CD4-positive, alpha-beta T cell treated with Interferon gamma for 1 hour (primary cell): ENCODE data around the gene PROM2.

Experiments
- DNase-seq: peaks from one replicate; pipeline ENCODE4 v3.0.0-alpha.2; 2020

PROM2 gene

DNA sequence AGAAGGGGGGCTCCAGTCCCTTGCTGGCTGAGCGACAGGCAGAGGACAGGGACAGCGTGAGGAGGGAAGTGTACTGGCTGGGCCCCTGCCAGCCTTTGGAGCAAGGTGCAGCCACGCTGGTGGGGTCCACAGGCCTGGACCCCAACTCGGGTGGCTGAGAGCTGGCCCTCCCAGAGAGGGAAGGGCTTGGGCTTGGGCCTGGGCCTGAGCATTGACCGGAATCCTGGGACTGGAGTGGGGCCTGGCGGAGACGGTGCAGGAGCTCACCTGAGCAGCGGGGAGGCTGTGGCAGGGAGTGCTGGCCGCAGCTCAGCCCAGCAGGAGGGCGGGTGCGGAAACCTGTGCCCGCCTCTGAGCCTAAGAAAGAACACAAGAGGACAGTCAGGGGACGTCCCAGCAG, 50.8 kb downstream of the PROM2 start:
- DNase-seq, result no peak

DNA sequence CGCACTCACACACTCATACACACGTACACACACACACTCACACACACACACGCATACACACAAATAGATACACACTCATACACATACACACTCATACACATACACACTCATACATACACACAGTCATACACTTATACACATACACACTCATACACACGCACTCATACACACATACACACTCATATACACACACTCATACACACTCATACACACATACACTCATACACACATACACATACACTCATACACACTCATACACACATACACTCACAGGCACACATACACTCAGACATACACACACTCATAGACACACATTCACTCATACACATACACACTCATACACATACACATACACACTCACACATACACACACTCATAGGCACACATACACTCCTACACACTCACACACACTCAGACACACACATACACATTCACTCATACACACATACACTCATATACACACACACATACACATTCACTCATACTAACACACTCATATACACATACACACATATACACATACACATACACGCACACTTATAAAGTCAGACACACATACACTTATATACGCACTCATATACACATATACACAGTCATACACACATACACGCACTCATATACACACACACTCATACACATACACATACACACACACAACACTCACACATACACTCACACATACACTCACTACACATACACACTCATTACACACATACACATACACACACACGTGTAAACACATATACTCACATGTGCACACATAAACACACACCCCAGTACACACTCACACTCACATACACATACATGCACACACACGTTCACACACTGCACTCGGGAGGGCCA, 51.6 kb downstream of the PROM2 start:
- no peak for DNase-seq

DNA sequence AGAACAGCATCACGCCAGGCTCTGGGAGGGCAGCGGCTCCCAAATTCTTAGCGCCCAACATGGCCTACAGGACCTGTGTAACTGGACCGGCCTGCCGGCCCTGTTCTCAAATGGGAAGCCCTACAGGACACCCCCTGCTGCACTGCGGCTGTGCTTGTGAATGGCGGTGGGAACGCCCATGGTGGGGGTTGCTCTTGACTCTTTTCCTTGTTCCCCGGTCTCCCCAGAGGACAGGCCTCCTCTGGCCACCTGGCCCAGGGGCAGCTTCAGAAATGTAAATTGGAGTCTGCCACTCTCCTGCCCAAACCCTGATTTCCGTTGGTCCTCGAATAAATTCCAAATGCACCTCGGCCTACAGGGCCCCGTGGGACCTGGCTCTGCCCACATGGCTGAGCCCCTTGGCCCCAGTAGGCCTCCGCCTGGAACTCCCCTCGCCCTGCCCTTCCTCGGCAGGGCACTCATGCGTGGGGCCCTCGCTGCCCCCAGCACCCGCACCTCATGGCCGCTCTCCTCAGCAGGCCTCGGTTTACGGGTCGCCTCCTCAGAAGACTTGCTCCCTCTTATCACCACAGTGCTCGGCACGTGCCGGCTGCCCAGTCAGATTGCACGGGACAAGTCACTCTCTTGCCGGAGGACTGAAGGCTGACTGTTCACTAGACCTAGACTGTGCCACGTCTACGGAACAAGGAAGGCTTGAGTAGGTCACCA, 52.3 kb downstream of the PROM2 start:
- no peak for DNase-seq

DNA sequence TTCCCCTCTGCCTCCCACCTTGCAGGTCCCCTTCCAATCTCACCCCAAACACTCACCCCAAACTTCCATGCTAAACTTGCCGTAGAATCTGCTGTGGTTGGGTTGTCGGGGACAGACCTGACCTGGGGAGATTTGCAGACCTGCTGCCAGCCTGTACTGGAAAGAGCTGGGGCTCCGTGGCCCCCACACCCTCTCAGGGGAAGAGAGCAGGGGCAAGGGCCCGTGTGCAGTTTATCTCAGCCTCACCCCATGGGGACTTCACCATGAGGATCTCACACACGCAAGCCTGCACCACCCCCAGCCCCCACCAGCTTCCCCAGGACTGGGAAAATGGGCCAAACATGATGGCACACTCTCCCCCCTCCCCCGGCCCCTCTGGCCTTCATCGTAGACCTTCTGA, 53.6 kb downstream of the PROM2 start:
- DNase-seq, result no peak

DNA sequence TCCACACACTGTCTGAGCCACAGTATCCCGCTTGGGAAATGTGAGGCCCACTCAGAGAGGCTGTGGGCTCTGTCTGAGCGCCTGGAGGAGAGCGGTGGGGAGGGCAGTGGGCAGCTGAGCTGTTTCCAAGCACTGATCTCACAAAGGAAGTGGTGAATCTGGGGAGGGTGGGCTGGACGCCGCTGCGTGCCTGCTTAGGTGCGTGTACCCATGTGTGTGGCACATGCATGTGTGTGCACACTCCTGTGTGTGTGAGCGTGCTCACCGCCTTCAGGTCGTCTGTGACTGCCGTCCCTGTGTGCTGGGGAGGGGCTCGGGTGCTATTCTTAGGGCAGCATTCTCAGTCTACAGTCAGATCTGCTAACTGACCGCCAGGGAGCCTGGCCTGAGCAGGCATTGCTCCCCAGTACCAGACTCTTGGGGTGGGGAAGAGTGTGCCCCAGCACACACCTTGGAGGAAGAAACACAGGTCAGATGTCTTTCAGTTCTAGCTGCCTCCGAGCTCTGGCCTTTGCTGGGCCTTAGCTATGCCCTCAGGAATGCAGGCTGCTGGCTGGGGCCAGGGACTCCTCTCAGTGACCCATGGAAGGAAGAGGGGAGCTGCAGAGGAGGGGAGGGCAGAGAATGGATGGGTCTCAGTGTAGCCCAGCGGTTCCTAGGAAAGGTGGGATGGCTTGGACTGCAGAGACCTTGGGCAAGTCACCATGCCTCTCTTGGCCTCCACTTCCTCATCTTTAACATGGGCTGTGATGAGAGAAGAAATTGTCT, 54.3 kb downstream of the PROM2 start:
- no peak for DNase-seq

DNA sequence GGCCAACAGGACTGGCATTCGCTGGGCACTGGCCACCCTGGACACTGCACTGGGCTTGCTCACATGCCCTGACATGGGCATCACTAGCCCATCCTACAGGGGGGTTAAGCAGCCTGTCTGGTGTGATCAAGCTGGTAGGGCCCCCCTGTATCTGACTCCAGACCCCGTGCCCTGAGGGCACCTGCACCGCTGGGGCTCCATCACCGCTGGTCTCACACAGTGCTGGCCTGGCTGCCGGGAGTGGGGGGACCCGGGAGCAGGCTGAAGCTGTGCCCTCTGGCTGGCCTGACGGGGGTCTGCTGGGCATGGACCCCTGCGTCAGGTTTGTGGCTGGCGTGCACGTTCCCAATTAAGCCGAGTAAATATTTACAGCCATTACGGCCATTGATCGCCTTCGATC, 55.2 kb downstream of the PROM2 start:
- DNase-seq, result no peak

DNA sequence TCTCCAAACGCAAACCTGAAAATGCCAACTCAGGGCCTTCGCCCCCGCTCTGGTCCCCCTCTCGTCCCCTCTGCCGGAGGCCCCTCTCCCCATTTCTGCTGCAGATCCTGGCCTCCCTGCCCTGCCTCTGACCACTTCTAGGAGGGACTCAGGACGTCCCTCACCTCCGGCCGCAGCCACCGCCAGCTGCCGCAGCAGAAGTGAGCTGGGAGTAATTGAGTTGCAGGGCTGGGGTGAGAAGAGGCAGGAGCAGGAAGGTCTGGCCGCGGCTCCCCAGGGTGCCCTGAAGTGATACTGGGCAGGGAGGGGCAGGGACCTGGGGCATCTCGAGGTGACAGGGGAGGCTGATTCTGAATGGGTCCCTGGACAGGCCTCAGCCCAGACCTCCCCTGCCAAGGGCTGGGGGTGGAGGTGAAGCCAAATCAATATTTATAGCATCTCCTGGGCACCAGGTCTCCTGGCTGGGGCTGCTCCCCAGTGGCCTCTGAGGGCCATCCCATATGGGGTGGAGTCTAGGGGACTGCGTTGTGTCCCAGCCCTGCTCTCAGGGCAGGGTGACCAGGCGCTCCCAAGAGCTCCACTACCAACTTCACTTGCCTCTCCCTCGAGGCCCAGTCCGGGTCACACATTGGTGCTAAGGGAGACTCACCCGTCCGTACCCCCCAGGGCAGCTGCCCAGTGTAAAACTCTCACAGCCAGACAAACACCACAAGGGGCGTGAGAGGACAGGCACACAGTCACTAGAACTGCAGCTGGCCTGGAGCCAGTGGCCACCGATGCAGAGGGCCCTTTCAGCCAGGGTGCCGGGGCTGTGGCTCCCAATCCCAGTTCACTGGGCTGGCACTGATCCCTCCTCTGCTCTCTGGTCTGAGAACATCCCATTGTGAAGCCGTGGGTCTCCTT, 55.9 kb downstream of the PROM2 start:
- DNase-seq, result no peak

DNA sequence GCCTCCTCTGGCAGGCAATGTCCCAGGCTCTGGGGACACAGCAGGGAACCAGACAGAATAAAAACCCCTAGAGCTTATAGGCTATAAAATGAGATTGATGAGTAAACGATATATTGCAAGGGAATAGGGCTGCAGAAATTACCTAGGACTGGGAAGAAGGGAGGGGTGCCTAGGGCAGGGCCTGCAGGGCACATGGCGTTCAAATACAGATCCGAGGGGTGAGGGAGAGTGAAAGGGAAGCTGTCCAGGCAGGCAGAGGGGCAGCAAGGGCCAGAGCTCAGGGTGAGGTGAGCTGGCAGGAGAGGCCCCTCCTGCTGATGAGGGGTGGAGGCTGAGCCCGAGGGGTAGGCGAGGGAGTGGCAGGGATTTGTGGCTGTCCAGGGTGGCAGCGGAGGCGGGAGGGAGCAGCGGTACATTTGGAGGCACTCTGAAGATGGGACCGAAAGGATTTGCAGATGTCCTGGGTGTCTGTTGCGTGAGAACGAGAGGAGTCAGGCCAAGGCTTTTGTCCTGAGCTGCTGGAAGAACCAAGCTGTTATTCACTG, 56.6 kb downstream of the PROM2 start:
- DNase-seq, result no peak

DNA sequence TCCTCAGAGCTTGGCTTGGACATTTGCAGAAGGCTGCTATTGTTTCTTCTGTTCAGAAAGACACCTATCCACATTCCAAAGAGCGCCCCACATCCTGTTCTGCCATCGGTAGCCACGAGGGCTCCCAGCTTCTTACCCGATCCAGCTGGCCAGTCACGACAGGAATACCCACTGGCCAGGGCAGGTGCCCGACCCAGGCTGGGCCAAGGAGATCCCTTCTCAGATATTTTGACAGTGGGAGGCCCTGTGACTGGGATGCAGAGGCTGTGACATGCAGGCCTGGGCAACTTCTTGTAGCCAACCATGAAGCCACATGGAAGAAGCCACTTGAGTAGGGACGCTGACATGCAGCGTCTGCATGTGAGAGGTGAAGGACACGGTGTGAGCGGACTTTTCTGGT, 57.4 kb downstream of the PROM2 start:
- DNase-seq, result no peak

DNA sequence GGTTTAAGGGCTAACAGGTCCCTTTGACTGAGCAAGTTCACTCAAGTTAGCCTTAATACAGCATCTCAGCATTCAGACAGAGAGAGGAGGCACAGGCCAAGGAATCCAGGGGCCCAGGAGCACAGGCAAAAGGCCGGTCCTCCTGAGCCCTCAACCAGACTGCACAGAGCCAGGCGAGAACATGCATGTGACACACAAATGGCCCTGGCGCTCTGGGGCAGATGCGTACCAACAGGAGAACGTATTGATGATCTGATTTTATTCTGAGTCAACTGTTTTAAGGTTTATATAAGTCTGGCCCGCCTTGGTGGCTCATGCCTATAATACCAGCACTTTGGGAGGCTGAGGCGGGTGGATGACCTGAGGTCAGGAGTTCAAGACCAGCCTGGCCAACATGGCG, 57.8 kb downstream of the PROM2 start:
- no peak for DNase-seq

DNA sequence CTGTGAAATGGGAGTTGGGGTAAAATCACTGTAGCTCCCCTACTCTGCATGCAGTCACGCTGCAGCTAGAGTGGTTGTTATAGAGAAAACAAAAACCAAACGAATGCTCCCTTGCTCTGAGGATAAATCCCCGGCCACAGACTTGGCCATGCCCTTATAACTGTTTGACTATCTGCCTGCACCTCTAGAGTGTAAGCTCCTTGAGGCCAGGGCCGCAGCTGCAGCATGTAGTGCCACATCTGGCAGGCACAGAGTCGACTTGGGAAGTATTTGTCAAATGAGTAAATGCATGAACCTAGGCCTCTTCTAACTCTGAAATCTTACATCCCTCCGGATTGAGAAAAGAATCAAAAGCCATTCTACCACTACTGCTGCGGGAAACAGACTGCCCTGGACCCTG, 58.8 kb downstream of the PROM2 start:
- no peak for DNase-seq

DNA sequence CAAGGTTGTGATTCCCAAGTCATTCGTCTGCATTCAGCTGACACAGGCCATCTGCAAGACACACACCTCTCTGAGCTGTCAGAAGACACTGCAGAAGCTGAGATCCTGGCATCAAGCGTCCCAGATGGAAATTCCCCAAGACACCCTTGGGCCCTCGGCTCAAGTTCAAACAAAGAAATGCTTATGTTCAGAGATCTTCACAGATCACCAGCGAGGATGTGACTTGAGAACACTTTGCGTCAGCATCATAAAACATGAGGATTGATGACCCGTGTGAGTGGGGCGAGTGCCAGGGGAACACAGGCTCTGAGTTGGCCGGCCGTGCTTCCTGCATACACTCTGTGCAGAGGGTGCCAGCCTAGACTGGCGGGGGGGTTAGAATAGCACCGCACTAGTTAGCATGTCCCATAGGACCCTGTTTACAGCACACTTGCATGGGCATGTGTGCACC, 59.7 kb downstream of the PROM2 start:
- no peak for DNase-seq

DNA sequence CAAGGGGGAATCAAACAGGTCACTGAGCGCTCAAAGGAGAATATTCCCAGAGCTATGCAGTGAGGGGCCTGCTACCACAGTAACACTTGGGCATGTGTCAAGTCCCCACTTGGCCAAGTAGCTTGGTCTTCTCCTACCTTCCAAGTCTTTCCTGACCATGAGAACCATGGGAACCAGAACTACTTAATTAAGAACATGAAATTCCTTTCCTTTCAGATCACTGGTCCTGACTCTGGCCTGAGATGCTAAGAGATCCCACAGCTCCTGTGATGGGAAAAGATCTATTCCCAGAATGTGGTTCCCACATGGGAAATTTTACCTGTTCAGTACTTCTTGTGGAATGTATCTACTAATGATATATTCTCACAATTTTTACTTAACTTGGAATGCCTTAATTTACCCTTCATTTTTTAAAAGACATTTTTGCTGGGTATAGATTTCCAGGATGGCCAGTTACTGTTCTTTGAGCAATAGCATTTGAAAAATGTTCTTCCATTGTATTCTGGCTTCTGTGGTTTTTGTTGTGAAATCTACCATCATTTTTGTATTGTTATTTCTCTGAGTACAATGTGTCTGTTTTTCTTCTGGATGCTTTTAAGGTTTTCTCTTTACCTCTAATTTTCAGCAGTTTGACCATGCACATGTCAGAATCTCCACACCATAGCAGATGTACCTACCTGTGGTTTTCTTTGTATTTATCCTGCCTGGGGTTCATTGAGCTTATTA, 60.8 kb downstream of the PROM2 start:
- no peak for DNase-seq

DNA sequence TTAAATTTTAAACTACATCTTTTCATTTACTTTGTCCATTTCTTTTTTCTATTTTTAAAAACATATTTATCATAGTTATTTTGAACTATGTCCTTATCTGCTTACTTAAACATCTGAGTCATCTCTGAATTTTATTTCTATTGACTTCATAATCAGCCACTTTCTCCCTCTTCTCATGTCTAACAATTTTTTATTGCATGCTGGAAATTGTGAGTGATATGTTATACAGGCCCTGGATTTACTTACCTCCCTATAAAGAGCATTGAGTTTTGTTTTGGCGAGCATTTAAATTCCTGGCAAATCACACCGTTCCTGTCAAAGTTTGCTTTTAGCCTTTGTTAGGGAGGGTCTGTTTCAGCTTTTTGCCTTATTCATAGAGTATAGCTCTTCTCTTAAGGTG, 62.2 kb downstream of the PROM2 start:
- DNase-seq, result no peak

DNA sequence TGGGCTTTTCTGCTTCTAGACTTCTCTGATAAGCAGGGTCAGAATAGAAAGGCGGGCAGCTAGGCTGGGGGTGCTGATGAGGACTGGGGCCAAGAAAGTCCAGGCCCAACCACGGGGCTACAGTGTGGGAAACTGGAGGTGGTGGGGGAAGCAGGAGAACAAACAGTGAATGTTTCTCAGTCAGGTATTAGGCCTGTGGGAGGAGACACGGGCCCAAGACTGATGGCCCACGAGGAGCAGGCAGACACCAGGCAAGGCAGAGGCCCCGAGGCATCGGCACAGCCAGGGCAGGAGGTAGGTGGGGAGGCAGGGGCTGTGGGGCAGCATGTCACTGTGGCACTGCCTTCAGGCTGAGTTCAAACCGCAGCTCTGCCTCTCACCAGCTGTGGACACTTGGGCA, 63.6 kb downstream of the PROM2 start:
- DNase-seq, result no peak
